AG08396 (cell line): ENCODE data around the gene ENDOU.

Experiments
- DNase-seq: peaks from one replicate; pipeline ENCODE4 v3.0.0; 2012; ENCODE audit warnings: low spot score, mixed read lengths

The ENDOU gene

GRCh38 chr12:47725091-47725772, at the start of gene ENDOU:
ENDOU (minus strand) TSS chr12:47725490; CDS start chr12:47725413, 77 bp downstream.
- DNase-seq, result no peak

- no peak for DNase-seq
Observed at GRCh38 chr12:47774663-47775062, 49.4 kb upstream of the ENDOU start.

- no peak for DNase-seq
Observed at GRCh38 chr12:47773858-47774580, 48.7 kb upstream of the ENDOU start.

GRCh38 chr12:47773062-47773857, 48.0 kb upstream of the ENDOU start, which contains the start of gene SLC48A1:
SLC48A1 (plus strand) TSS chr12:47773238; CDS start chr12:47773305, 67 bp downstream.
- DNase-seq, result peak; percentile 96

- no peak for DNase-seq
Observed at GRCh38 chr12:47772738-47773061, 47.4 kb upstream of the ENDOU start.

- DNase-seq, result no peak
Observed at GRCh38 chr12:47772094-47772660, 46.9 kb upstream of the ENDOU start.

GRCh38 chr12:47771304-47771703, 46.0 kb upstream of the ENDOU start:
- DNase-seq, result no peak

GRCh38 chr12:47770086-47770726, 44.9 kb upstream of the ENDOU start:
- DNase-seq, result peak; percentile 47

GRCh38 chr12:47769234-47770085, 44.2 kb upstream of the ENDOU start:
- DNase-seq, result no peak

GRCh38 chr12:47768323-47768811, 43.1 kb upstream of the ENDOU start:
- peak; percentile 49 for DNase-seq

- no peak for DNase-seq
Observed at GRCh38 chr12:47767216-47767724, 42.0 kb upstream of the ENDOU start.

- DNase-seq, result no peak
Observed at GRCh38 chr12:47766502-47767215, 41.4 kb upstream of the ENDOU start.

GRCh38 chr12:47763481-47764346, 38.4 kb upstream of the ENDOU start:
- no peak for DNase-seq

GRCh38 chr12:47762850-47763465, 37.7 kb upstream of the ENDOU start:
- no peak for DNase-seq

GRCh38 chr12:47758834-47759690, 33.8 kb upstream of the ENDOU start, which contains the start of gene RAPGEF3:
RAPGEF3 (minus strand) TSS chr12:47758880; CDS start chr12:47758556, 324 bp downstream.
- DNase-seq, result peak; percentile 95

- no peak for DNase-seq
Observed at GRCh38 chr12:47758584-47758833, 33.2 kb upstream of the ENDOU start.

GRCh38 chr12:47757840-47758583, 32.7 kb upstream of the ENDOU start:
- DNase-seq, result no peak
